Tibial nerve (tissue), 3 donors: ENCODE data around the gene LRRC75B.

Source experiments
- POLR2A ChIP-seq, 2 donors: fragments of 450-650 bp; IDR thresholded peaks; one replicate each; pipeline ENCODE4 v1.6.1; 2017; ENCODE audit warnings: antibody characterized with exemption in 2 of 2, mild to moderate bottlenecking in 2 of 2, moderate library complexity in 2 of 2
- TF ChIP-seq, protein P1 (sequence below), 5 experiments: fragments of 200-600 bp in 3 of 5; fragments of 450-650 bp in 2 of 5; sonication (generic) in 3 of 5; IDR thresholded peaks; one replicate each; pipeline ENCODE4 v1.5.1; 2016 to 2019; ENCODE audit warnings: antibody characterized with exemption in 5 of 5, mild to moderate bottlenecking in 3 of 5, moderate library complexity in 2 of 5

DNA sequence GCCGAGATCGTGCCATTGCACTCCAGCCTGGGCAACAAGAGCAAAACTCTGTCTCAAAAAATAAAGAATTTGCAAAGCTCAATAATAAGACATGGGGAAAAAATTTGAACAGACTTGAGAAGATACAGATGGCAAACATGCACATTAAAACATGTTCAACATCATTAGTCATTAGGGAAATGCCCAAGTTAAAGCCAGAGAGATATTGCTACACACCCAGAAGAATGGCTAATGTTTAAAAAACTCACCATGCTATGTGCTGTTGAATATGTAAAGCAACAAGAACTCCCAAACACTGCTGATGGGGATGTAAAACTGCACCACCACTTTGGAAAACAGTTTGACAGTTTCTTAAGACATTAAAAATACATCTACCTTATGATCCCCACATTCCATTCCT lies 12.6 kb downstream of the LRRC75B start:
- TF ChIP-seq, protein P1, sequence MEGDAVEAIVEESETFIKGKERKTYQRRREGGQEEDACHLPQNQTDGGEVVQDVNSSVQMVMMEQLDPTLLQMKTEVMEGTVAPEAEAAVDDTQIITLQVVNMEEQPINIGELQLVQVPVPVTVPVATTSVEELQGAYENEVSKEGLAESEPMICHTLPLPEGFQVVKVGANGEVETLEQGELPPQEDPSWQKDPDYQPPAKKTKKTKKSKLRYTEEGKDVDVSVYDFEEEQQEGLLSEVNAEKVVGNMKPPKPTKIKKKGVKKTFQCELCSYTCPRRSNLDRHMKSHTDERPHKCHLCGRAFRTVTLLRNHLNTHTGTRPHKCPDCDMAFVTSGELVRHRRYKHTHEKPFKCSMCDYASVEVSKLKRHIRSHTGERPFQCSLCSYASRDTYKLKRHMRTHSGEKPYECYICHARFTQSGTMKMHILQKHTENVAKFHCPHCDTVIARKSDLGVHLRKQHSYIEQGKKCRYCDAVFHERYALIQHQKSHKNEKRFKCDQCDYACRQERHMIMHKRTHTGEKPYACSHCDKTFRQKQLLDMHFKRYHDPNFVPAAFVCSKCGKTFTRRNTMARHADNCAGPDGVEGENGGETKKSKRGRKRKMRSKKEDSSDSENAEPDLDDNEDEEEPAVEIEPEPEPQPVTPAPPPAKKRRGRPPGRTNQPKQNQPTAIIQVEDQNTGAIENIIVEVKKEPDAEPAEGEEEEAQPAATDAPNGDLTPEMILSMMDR (IDR thresholded peaks at IDR 0.05) = no peak
- no peak for TF ChIP-seq POLR2A (IDR thresholded peaks at IDR 0.05)
